Measurements from ENCODE around the gene ODF2.

Gene ODF2

GRCh38 chr9:128526720-128527119, 70.9 kb downstream of the ODF2 start:
- ATAC-seq = no peak
- TF ChIP-seq ZNF565 (CRISPR knock-in tag; conservative IDR thresholded peaks at IDR 0.05; ENCODE audit: low read depth) = no peak
- TF ChIP-seq TSHZ2 (CRISPR knock-in tag; IDR thresholded peaks at IDR 0.05) = no peak
- TF ChIP-seq TOX (CRISPR knock-in tag; IDR thresholded peaks at IDR 0.05; ENCODE audit: borderline replicate concordance) = no peak
- TF ChIP-seq TCF4 (CRISPR knock-in tag; IDR thresholded peaks at IDR 0.05; ENCODE audit: borderline replicate concordance) = no peak
- no peak for TF ChIP-seq CREB5 (CRISPR knock-in tag; IDR thresholded peaks at IDR 0.05; ENCODE audit: low read depth)
- TF ChIP-seq ZFP30 (CRISPR knock-in tag; IDR thresholded peaks at IDR 0.05) = no peak
- TF ChIP-seq ISL1 (CRISPR knock-in tag; IDR thresholded peaks at IDR 0.05) = no peak
- no peak for TF ChIP-seq RARB (CRISPR knock-in tag; IDR thresholded peaks at IDR 0.05)
- TF ChIP-seq OSR1 (CRISPR knock-in tag; IDR thresholded peaks at IDR 0.05) = no peak
- TF ChIP-seq ZNF8 (CRISPR knock-in tag; IDR thresholded peaks at IDR 0.05) = no peak
- no peak for TF ChIP-seq BACH2 (CRISPR knock-in tag; IDR thresholded peaks at IDR 0.05; ENCODE audit: borderline replicate concordance)
- TF ChIP-seq ZC3H10 (CRISPR knock-in tag; IDR thresholded peaks at IDR 0.05) = no peak
- no peak for TF ChIP-seq ESRRG (CRISPR knock-in tag; IDR thresholded peaks at IDR 0.05)
- no peak for TF ChIP-seq PPARA (CRISPR knock-in tag; IDR thresholded peaks at IDR 0.05; ENCODE audit: borderline replicate concordance)
- no peak for TF ChIP-seq GLIS3 (CRISPR knock-in tag; IDR thresholded peaks at IDR 0.05)
- no peak for TF ChIP-seq ARNTL (CRISPR knock-in tag; IDR thresholded peaks at IDR 0.05; ENCODE audit: borderline replicate concordance, low read depth)
- TF ChIP-seq ZFP3 (CRISPR knock-in tag; IDR thresholded peaks at IDR 0.05) = no peak
- TF ChIP-seq ZNF70 (CRISPR knock-in tag; IDR thresholded peaks at IDR 0.05) = no peak

GRCh38 chr9:128528445-128529160, 72.8 kb downstream of the ODF2 start:
- no peak for ATAC-seq
- TF ChIP-seq BACH2 (CRISPR knock-in tag; IDR thresholded peaks at IDR 0.05; ENCODE audit: borderline replicate concordance) = no peak
- no peak for TF ChIP-seq ZC3H10 (CRISPR knock-in tag; IDR thresholded peaks at IDR 0.05)
- TF ChIP-seq, protein P1, sequence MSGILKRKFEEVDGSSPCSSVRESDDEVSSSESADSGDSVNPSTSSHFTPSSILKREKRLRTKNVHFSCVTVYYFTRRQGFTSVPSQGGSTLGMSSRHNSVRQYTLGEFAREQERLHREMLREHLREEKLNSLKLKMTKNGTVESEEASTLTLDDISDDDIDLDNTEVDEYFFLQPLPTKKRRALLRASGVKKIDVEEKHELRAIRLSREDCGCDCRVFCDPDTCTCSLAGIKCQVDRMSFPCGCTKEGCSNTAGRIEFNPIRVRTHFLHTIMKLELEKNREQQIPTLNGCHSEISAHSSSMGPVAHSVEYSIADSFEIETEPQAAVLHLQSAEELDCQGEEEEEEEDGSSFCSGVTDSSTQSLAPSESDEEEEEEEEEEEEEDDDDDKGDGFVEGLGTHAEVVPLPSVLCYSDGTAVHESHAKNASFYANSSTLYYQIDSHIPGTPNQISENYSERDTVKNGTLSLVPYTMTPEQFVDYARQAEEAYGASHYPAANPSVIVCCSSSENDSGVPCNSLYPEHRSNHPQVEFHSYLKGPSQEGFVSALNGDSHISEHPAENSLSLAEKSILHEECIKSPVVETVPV (CRISPR knock-in tag; IDR thresholded peaks at IDR 0.05) = no peak
- TF ChIP-seq OSR1 (CRISPR knock-in tag; IDR thresholded peaks at IDR 0.05) = no peak
- no peak for TF ChIP-seq TOX (CRISPR knock-in tag; IDR thresholded peaks at IDR 0.05; ENCODE audit: borderline replicate concordance)
- no peak for TF ChIP-seq ZFP3 (CRISPR knock-in tag; IDR thresholded peaks at IDR 0.05)
- no peak for TF ChIP-seq ZNF8 (CRISPR knock-in tag; IDR thresholded peaks at IDR 0.05)
- no peak for TF ChIP-seq CREB5 (CRISPR knock-in tag; IDR thresholded peaks at IDR 0.05; ENCODE audit: low read depth)
- TF ChIP-seq SNAI2 (CRISPR knock-in tag; IDR thresholded peaks at IDR 0.05) = no peak
- TF ChIP-seq, protein P2, sequence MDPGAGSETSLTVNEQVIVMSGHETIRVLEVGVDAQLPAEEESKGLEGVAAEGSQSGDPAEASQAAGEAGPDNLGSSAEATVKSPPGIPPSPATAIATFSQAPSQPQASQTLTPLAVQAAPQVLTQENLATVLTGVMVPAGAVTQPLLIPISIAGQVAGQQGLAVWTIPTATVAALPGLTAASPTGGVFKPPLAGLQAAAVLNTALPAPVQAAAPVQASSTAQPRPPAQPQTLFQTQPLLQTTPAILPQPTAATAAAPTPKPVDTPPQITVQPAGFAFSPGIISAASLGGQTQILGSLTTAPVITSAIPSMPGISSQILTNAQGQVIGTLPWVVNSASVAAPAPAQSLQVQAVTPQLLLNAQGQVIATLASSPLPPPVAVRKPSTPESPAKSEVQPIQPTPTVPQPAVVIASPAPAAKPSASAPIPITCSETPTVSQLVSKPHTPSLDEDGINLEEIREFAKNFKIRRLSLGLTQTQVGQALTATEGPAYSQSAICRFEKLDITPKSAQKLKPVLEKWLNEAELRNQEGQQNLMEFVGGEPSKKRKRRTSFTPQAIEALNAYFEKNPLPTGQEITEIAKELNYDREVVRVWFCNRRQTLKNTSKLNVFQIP (CRISPR knock-in tag; IDR thresholded peaks at IDR 0.05; ENCODE audit: borderline replicate concordance, low read depth) = no peak
- no peak for TF ChIP-seq TCF4 (CRISPR knock-in tag; IDR thresholded peaks at IDR 0.05; ENCODE audit: borderline replicate concordance)
- no peak for TF ChIP-seq TSHZ2 (CRISPR knock-in tag; IDR thresholded peaks at IDR 0.05)
- no peak for TF ChIP-seq ESRRG (CRISPR knock-in tag; IDR thresholded peaks at IDR 0.05)
- no peak for TF ChIP-seq ISL1 (CRISPR knock-in tag; IDR thresholded peaks at IDR 0.05)
- no peak for TF ChIP-seq ARNTL (CRISPR knock-in tag; IDR thresholded peaks at IDR 0.05; ENCODE audit: borderline replicate concordance, low read depth)
- TF ChIP-seq RARB (CRISPR knock-in tag; IDR thresholded peaks at IDR 0.05) = no peak
- TF ChIP-seq ZNF565 (CRISPR knock-in tag; conservative IDR thresholded peaks at IDR 0.05; ENCODE audit: low read depth) = no peak
